Upper lobe of left lung (tissue), 4 donors: ENCODE measurements around the gene SLC22A3.

Experiments used
- CTCF ChIP-seq, 6 experiments: fragments of 450-650 bp in 4 of 6; fragments of 200-600 bp in 2 of 6; sonication (generic) in 2 of 6; IDR thresholded peaks; one replicate each; pipeline ENCODE4 v1.5.1; 2016 to 2019; ENCODE audit warnings: antibody characterized with exemption in 6 of 6
- POLR2A ChIP-seq, 4 donors: fragments of 450-650 bp; IDR thresholded peaks; one replicate each; pipeline ENCODE4 v1.5.1; 2016 to 2017; ENCODE audit warnings: antibody characterized with exemption in 4 of 4, mild to moderate bottlenecking in 2 of 4

- TF ChIP-seq CTCF (IDR thresholded peaks at IDR 0.05): no peak
- no peak for TF ChIP-seq POLR2A (IDR thresholded peaks at IDR 0.05)
These were observed 114.5 kb downstream of the SLC22A3 start for GRCh38 chr6:160462551-160463109.
